ENCODE results near the gene ST3GAL5.

ST3GAL5 gene

DNA sequence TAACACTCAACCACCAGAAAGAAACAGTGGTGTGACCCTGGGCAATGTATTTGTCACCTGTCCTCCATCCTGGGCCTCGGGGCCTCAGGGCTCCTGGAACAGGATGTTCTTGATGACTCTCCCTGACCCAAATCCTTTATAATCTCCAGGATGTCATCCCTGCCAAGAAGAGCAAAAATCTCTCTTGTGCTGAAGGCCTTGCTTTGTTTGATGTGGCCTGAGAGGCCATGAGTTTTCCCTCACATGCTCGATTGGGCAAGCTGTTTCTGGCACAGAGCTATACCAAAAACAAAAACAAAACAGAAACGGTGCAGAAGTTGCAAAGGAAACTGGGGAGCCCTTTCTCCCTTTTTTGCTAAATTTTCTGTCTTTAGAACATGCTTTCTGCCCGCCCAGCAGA, 35.7 kb upstream of the ST3GAL5 start:
- H3K27ac ChIP-seq = peak overlapping the region; percentile 49
- TF ChIP-seq, protein P1, sequence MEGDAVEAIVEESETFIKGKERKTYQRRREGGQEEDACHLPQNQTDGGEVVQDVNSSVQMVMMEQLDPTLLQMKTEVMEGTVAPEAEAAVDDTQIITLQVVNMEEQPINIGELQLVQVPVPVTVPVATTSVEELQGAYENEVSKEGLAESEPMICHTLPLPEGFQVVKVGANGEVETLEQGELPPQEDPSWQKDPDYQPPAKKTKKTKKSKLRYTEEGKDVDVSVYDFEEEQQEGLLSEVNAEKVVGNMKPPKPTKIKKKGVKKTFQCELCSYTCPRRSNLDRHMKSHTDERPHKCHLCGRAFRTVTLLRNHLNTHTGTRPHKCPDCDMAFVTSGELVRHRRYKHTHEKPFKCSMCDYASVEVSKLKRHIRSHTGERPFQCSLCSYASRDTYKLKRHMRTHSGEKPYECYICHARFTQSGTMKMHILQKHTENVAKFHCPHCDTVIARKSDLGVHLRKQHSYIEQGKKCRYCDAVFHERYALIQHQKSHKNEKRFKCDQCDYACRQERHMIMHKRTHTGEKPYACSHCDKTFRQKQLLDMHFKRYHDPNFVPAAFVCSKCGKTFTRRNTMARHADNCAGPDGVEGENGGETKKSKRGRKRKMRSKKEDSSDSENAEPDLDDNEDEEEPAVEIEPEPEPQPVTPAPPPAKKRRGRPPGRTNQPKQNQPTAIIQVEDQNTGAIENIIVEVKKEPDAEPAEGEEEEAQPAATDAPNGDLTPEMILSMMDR (conservative IDR thresholded peaks at IDR 0.05) = no peak

DNA sequence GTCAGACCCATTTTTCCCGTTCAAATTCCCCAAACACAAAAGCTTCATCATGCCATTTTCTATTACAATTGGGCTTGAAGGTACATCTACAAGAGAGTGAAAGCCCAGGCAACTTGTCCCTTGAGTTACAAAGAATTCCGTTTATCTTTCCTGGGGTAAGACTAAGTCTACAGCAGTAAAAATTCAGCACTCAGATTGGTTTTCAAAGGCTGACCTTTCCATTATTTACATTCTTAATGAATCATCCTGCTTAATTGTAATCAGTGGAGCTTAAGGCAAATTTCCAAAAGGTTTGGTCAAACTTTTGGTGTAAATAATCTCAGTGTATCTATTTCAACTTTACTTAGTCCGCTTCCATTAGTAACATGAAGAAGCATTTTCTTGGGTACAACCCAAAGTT, 33.4 kb upstream of the ST3GAL5 start:
- TF ChIP-seq, protein P1 (conservative IDR thresholded peaks at IDR 0.05) = no peak
- peak overlapping the region; percentile 69 for H3K27ac ChIP-seq

DNA sequence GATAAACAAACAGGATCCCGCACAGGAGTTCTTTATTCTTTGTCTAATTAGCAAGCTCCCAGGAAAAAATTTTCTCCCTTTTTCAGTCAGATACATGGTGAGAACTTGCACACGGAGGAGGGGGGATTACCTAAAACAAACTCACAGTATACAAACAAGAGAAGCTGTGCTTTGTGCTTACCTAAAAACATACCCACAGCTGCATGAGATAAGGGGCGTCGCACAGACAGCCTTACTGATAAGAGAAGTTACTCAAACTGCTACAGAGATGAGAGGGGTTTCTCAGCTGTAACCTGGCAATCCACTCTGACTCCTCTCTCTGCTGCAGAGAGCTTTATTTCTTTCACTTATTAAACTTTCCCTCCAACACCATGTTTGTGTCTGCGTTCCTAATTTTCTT, 32.9 kb upstream of the ST3GAL5 start:
- peak overlapping the region; percentile 69 for H3K27ac ChIP-seq
- TF ChIP-seq, protein P1 (conservative IDR thresholded peaks at IDR 0.05) = no peak

DNA sequence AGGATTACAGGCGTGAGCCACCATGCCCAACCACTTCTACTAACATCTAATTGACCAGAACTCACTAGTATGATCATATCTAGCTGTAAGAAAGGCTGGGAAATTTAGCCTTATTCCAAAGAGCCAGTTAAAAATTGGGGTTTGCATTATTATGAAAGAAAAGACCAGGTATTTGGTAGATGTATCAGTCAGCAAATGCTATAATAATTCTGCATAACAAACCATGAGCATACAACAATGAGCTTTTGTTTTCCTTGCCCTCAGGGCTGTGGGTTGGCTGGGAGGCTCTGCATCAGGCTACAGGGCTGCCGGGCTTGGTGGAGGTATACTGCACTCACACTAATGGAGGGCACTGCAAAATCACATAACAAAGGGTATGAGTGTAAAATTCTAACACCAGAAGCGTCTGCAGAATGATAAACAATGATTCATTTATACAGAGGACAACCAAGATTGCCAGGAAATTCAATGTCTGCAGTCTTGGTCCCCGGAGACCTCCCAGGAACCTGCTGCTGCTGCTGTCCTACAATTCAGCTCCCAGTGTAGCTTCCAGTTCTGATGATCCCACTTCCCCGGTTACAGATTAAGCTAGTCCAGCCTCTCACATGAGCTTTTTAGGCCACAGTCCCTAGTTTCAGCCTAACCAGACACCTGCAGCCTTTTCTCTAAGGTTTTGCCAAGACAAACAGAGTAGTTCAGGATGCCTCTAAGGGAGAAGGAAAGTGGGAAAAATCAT, 32.2 kb upstream of the ST3GAL5 start:
- peak overlapping the region; percentile 69 for H3K27ac ChIP-seq
- TF ChIP-seq, protein P1 (conservative IDR thresholded peaks at IDR 0.05) = no peak

DNA sequence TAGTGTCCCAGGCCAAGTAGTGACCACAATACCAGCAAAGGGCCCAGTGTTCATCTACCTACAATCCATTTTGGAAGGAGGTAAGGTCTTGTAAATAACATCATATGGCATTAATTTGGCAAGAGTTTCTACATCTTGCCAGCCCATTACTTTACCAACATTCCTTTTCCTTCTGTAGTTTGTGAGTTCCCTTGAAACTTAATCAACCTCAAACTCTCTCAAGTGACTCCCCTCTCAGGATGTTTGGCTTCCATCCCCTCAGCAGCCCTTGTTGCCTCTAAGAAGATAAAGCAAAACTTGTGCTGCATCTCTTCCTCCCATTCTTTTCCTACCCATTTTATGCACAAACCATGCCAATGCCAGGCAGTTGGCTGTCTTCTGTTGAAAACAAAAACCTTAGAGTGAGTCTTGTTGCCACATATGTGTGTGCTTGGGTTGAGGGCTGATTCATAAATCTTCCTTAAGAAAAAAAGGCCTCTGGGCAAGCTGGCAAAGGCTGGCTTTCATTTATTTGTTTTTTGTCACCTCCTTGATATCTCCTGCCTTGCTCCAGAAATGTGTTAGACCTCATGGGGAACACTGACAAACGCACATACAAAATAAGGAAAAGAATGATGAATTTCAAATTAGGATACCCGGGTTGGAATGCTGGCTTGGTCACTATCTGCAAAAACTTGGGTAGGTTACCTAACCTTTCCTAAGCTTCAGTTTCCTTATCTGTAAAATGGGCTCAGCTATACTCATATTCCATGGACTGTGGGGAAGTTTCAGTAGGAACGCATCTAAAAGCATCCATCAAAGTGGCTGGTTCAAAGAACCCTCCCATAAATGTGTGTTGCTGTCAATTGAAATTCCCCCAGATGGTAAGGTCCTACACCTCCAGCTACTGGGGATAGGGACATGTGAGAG, 29.4 kb upstream of the ST3GAL5 start:
- TF ChIP-seq, protein P1 (conservative IDR thresholded peaks at IDR 0.05) = no peak

DNA sequence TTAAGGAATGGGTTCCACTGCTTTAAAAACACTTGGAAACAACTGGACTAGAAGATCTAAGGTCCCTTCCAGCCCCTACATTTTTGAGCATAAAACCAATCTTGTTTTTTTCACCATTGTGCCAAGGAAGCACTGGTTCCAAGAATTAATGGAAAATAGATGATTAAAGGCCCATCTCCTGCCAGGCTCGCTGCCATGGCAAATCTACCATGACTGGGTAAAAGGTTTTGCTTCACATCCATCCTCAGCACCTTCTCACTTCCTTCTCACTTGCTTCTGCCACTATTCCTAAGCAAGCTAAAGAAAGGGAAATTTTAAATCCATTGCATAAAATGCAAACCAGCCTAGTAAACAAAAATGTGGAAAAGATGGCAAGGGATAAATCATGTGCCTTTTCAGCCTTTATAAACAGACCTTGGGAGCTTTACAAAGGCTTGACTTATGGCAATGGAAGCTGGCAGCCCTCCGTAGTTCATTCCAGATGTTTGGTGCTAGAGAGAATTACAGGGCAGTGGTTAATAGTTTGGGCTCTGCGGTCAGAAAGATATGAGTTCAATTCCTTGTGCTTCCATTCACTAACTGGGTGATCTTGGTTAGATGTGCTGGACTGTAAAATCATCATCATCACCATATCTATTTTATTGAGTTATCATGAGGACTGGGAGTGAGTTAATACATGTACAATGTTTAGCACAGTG, 27.0 kb upstream of the ST3GAL5 start:
- H3K27ac ChIP-seq = no peak overlapping the region
- TF ChIP-seq, protein P1 (conservative IDR thresholded peaks at IDR 0.05) = no peak

More for the DNA sequence above, 29.4 kb upstream of the ST3GAL5 start:
- no peak overlapping the region for H3K27ac ChIP-seq

DNA sequence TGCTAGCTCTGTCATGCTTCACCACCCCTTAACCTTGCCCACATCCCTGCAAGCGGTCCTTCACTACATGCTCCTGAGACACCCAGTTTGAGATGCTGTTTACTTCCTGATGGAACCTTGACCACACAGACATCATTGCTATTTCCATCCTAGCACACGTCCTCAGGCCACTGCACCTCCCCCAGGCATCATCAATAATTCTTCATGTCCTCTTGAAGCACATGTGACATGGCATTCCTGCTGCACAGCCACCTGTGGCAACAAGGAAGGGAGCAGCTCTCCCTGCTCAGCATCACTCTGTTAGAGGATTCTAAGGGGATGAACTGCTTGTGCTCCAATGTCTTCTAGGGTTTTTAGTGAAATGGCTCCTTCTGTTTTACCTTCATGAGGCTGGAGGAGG, 26.1 kb upstream of the ST3GAL5 start:
- H3K27ac ChIP-seq = no peak overlapping the region
- TF ChIP-seq, protein P1 (conservative IDR thresholded peaks at IDR 0.05) = no peak

Data from VCaP (cell line).